IMR-90 (cell line): ENCODE measurements around the gene KCNMA1. TPM values are rescaled to one million over a fixed set of nuclear protein-coding genes. Genes with fewer than 3 reads are reported as not detected.

Source experiments
- ATAC-seq: fragments of 200-7000 bp; cut with Tn5 transposase; 2 replicates; pipeline ENCODE4 v1.9.1; 2020; ENCODE audit warnings: low read depth, mild to moderate bottlenecking, moderate library complexity
- BruUV-seq: library from RNA; stranded (reverse); fragments of 400-500 nt; replicated peaks from 2 replicates; lab custom pipeline; 2021; lab: Mats Ljungman, UMichigan
- CTCF ChIA-PET: fragments of 300-600 bp; formaldehyde crosslinking; extraction: SDS; loops from one replicate; lab custom pipeline; 2021; ENCODE audit warnings: antibody characterized with exemption; lab: Yijun Ruan, JAX
- POLR2A ChIA-PET: fragments of 300-600 bp; sonication (Branson Sonifier 250); formaldehyde crosslinking; loops from one replicate; lab custom pipeline; 2022; ENCODE audit warnings: antibody characterized with exemption; ENCODE audit not compliant: unreplicated experiment; lab: Charles Lee
- DNase-seq: peaks from one replicate; pipeline ENCODE4 v3.0.0; 2013
- H2AFZ ChIP-seq: replicated peaks from 2 replicates; pipeline ENCODE3; 2013; ENCODE audit warnings: low read length, mild to moderate bottlenecking; ENCODE audit not compliant: poor library complexity
- H2AK5ac ChIP-seq: 2 replicates; pipeline ENCODE4 v1.6.1; 2013; ENCODE audit warnings: low read depth, low read length, inconsistent platforms
- H2AK9ac ChIP-seq: replicated peaks from 2 replicates; pipeline ENCODE3; 2013; ENCODE audit warnings: mild to moderate bottlenecking, low read depth, low read length, moderate library complexity; ENCODE audit not compliant: poor library complexity
- H2BK120ac ChIP-seq: 2 replicates; pipeline ENCODE4 v1.6.1; 2013; ENCODE audit warnings: low read depth, low read length, inconsistent platforms
- H2BK15ac ChIP-seq: 3 replicates; pipeline ENCODE4 v1.6.1; 2013; ENCODE audit warnings: low read depth, low read length, inconsistent platforms
- H2BK20ac ChIP-seq: 2 replicates; pipeline ENCODE4 v1.6.1; 2013; ENCODE audit warnings: low read depth, mild to moderate bottlenecking, inconsistent platforms, low read length, moderate library complexity
- H2BK5ac ChIP-seq: 2 replicates; pipeline ENCODE4 v1.6.1; 2013; ENCODE audit warnings: mild to moderate bottlenecking, low read depth, low read length, inconsistent platforms; ENCODE audit not compliant: poor library complexity, severe bottlenecking
- H3K14ac ChIP-seq: replicated peaks from 2 replicates; pipeline ENCODE4 v1.6.1; 2013; ENCODE audit warnings: low read depth, low read length, inconsistent platforms
- H3K18ac ChIP-seq: 2 replicates; pipeline ENCODE4 v1.6.1; 2013; ENCODE audit warnings: low read depth, low read length, control low read depth
- H3K23ac ChIP-seq: 2 replicates; pipeline ENCODE4 v1.6.1; 2013; ENCODE audit warnings: low read depth, low read length, inconsistent platforms
- H3K27ac ChIP-seq: 2 replicates; pipeline ENCODE4 v1.5.1; 2013; ENCODE audit warnings: mild to moderate bottlenecking, control low read depth, low read length; ENCODE audit not compliant: insufficient read depth
- H3K27me3 ChIP-seq: 2 replicates; pipeline ENCODE4 v1.6.1; 2013; ENCODE audit warnings: low read length; ENCODE audit not compliant: control insufficient read depth, insufficient read depth
- H3K36me3 ChIP-seq: 2 replicates; pipeline ENCODE4 v1.6.1; 2013; ENCODE audit warnings: low read length, mixed read lengths; ENCODE audit not compliant: control insufficient read depth, insufficient read depth
- H3K4ac ChIP-seq: 2 replicates; pipeline ENCODE4 v1.6.1; 2013; ENCODE audit warnings: low read depth, low read length, inconsistent platforms
- H3K4me1 ChIP-seq: 2 replicates; pipeline ENCODE4 v1.6.1; 2013; ENCODE audit warnings: low read length, mixed read lengths; ENCODE audit not compliant: control insufficient read depth, insufficient read depth
- H3K4me2 ChIP-seq: 2 replicates; pipeline ENCODE4 v1.6.1; 2013; ENCODE audit warnings: low read depth, mild to moderate bottlenecking, control low read depth, low read length, moderate library complexity
- H3K4me3 ChIP-seq: 2 replicates; pipeline ENCODE4 v1.5.1; 2013; ENCODE audit warnings: low read depth, mild to moderate bottlenecking, control low read depth, low read length, moderate library complexity; ENCODE audit not compliant: insufficient read depth
- H3K56ac ChIP-seq: 2 replicates; pipeline ENCODE4 v1.6.1; 2013; ENCODE audit warnings: low read length, inconsistent platforms; ENCODE audit not compliant: insufficient read depth; ENCODE audit errors: extremely low read depth
- H3K79me1 ChIP-seq, 2 experiments: 2 replicates each; pipeline ENCODE4 v1.6.1; 2013; ENCODE audit warnings: low read length in 2 of 2, inconsistent platforms in 1 of 2, low read depth in 1 of 2
- H3K9ac ChIP-seq: 2 replicates; pipeline ENCODE4 v1.6.1; 2013; ENCODE audit warnings: low read depth, low read length, control low read depth
- H3K9me1 ChIP-seq: 2 replicates; pipeline ENCODE4 v1.6.1; 2013; ENCODE audit warnings: low read length, inconsistent platforms; ENCODE audit not compliant: insufficient read depth
- H3K9me3 ChIP-seq: 2 replicates; pipeline ENCODE4 v1.6.1; 2013; ENCODE audit warnings: low read length; ENCODE audit not compliant: control insufficient read depth, insufficient read depth
- H4K20me1 ChIP-seq: 2 replicates; pipeline ENCODE4 v1.6.1; 2013; ENCODE audit warnings: low read length, inconsistent platforms; ENCODE audit not compliant: insufficient read depth
- H4K5ac ChIP-seq: 2 replicates; pipeline ENCODE4 v1.6.1; 2013; ENCODE audit warnings: mild to moderate bottlenecking, low read depth, low read length, control low read depth
- H4K8ac ChIP-seq, 2 experiments: 2 replicates each; pipeline ENCODE4 v1.6.1; 2013; ENCODE audit warnings: low read depth in 2 of 2, low read length in 2 of 2, control low read depth in 1 of 2, inconsistent platforms in 1 of 2
- H4K91ac ChIP-seq: 2 replicates; pipeline ENCODE4 v1.6.1; 2013; ENCODE audit warnings: low read depth, low read length, inconsistent platforms; ENCODE audit not compliant: insufficient read depth
- BHLHE40 ChIP-seq: fragments of 150-350 bp; IDR thresholded peaks from 2 replicates; pipeline ENCODE4 v1.6.1; 2016; ENCODE audit warnings: mild to moderate bottlenecking, low read depth, low read length
- CEBPB ChIP-seq: IDR thresholded peaks from 2 replicates; pipeline ENCODE4 v1.6.1; 2012; ENCODE audit warnings: low read depth, low read length, improper control_type of control experiment
- CHD1 ChIP-seq: IDR thresholded peaks from 2 replicates; pipeline ENCODE4 v1.6.1; 2012; ENCODE audit warnings: low read depth, low read length, improper control_type of control experiment
- CTCF ChIP-seq: conservative IDR thresholded peaks from 2 replicates; pipeline ENCODE4 v1.5.1; 2012; ENCODE audit warnings: mild to moderate bottlenecking, low read depth, low read length, improper control_type of control experiment
- ELK1 ChIP-seq: fragments of 150-350 bp; IDR thresholded peaks from 2 replicates; pipeline ENCODE4 v1.6.1; 2016; ENCODE audit warnings: low read depth, mild to moderate bottlenecking, low read length, moderate library complexity, borderline replicate concordance
- FOS ChIP-seq: fragments of 150-350 bp; IDR thresholded peaks from 2 replicates; pipeline ENCODE4 v1.6.1; 2016; ENCODE audit warnings: low read depth, low read length
- MAFK ChIP-seq: IDR thresholded peaks from 2 replicates; pipeline ENCODE4 v1.6.1; 2012; ENCODE audit warnings: low read depth, low read length, improper control_type of control experiment
- MAZ ChIP-seq: IDR thresholded peaks from 2 replicates; pipeline ENCODE4 v1.6.1; 2012; ENCODE audit warnings: low read depth, mild to moderate bottlenecking, low read length, improper control_type of control experiment, moderate library complexity, borderline replicate concordance
- MXI1 ChIP-seq: IDR thresholded peaks from 2 replicates; pipeline ENCODE4 v1.6.1; 2012; ENCODE audit warnings: low read depth, mild to moderate bottlenecking, low read length, moderate library complexity, borderline replicate concordance
- NFE2L2 ChIP-seq: fragments of 150-350 bp; IDR thresholded peaks from 2 replicates; pipeline ENCODE4 v1.6.1; 2016; ENCODE audit warnings: low read depth, mild to moderate bottlenecking, low read length
- POLR2A ChIP-seq: IDR thresholded peaks from 2 replicates; pipeline ENCODE4 v1.6.1; 2012; ENCODE audit warnings: mild to moderate bottlenecking, low read depth, low read length
- RAD21 ChIP-seq: IDR thresholded peaks from 2 replicates; pipeline ENCODE4 v1.6.1; 2012; ENCODE audit warnings: low read length, improper control_type of control experiment
- RCOR1 ChIP-seq: IDR thresholded peaks from 2 replicates; pipeline ENCODE4 v1.6.1; 2012; ENCODE audit warnings: mild to moderate bottlenecking, low read length, improper control_type of control experiment; ENCODE audit not compliant: insufficient replicate concordance
- RFX5 ChIP-seq: IDR thresholded peaks from 2 replicates; pipeline ENCODE4 v1.8.0; 2012; ENCODE audit warnings: low read depth, mild to moderate bottlenecking, low read length, moderate library complexity
- SMC3 ChIP-seq: fragments of 150-350 bp; IDR thresholded peaks from 2 replicates; pipeline ENCODE4 v1.6.1; 2016; ENCODE audit warnings: low read depth, mild to moderate bottlenecking, antibody characterized with exemption, low read length, moderate library complexity
- USF2 ChIP-seq: fragments of 150-350 bp; IDR thresholded peaks from 2 replicates; pipeline ENCODE4 v1.6.1; 2017; ENCODE audit warnings: mild to moderate bottlenecking, antibody characterized with exemption, low read length, low read depth
- WGBS, 2 experiments: methylation state at CpG; one replicate each; pipeline versions ENCODE4 v1.1.5 to v1.1.7; 2013; ENCODE audit warnings: missing lambda C conversion rate in 2 of 2; ENCODE audit not compliant: insufficient read length in 1 of 2; ENCODE audit errors: extremely low coverage in 2 of 2; 5-methylcytosine and 5-hydroxymethylcytosine counted together
- dilution Hi-C: fragments of 300-500 bp; cut with HindIII; formaldehyde crosslinking; loops from one replicate; pipeline ENCODE4 v1.14.3; 2018; ENCODE audit warnings: low sequenced_read_pairs; ENCODE audit not compliant: unreplicated experiment
- in situ Hi-C: fragments of 300-500 bp; cut with MboI; formaldehyde crosslinking; loops from 3 replicates; pipeline ENCODE4 v1.14.3; 2019; ENCODE audit warnings: low sequenced_read_pairs, inconsistent platforms, mixed read lengths
- intact Hi-C: fragments of 100-400 bp; cut with micrococcal nuclease; formaldehyde crosslinking; loops from 2 replicates; pipeline ENCODE4 v1.10.0; 2022
- polyA plus RNA-seq, 3 experiments: library from polyadenylated mRNA; depleted of rRNA; stranded (reverse); fragments of >200 nt; gene quantifications; 2 replicates each; pipeline ENCODE4 v1.2.3, GENCODE V29; 2012; ENCODE audit warnings: low replicate concordance in 1 of 3
- total RNA-seq: library from RNA; depleted of rRNA; stranded (reverse); fragments of >200 nt; gene quantifications from 2 replicates; pipeline ENCODE4 v1.2.3, GENCODE V29; 2012

Gene KCNMA1
- total and polyA plus RNA-seq, 2 of the 4 experiments (the other 2 are of a cell fraction): 25.6 to 29.6 TPM

- 100% methylated on average over 1 of the region's 2 CpGs; no CpG with 5 or more reads in 1 of the 2 experiments for WGBS, 2 experiments
- CTCF ChIA-PET: no interaction called here
- BruUV-seq: no TSS peak
Observed at GRCh38 chr10:77666821-77667220, 29.2 kb upstream of the KCNMA1 start.

More at GRCh38 chr10:77666821-77667220, 29.2 kb upstream of the KCNMA1 start:
- H4K20me1 ChIP-seq: no peaks in the 10 kb centered on the region
- H2AK5ac ChIP-seq: no peak overlapping the region
- H4K91ac ChIP-seq: no peak overlapping the region
- DNase-seq (no peak), ATAC-seq (no peak)
- no peak overlapping the region for H3K56ac ChIP-seq
- H3K18ac ChIP-seq: no peak overlapping the region
- H2AFZ ChIP-seq: no peak overlapping the region
- no peak overlapping the region for H3K4me2 ChIP-seq
- H3K9me1 ChIP-seq: no peaks in the 10 kb centered on the region
- no peak overlapping the region for H2BK120ac ChIP-seq
- H3K4me1 ChIP-seq: peaks cover 4% of the 10 kb centered on the region; the same call in 1 of the 2 replicates
- H4K8ac ChIP-seq: no peak overlapping the region
- no peak overlapping the region for H3K23ac ChIP-seq
- no peak overlapping the region for H3K4me3 ChIP-seq
- H3K27me3 ChIP-seq: peaks cover 26% of the 10 kb centered on the region
- in situ Hi-C loops: no loop called here
- no peak overlapping the region for H3K14ac ChIP-seq
- dilution Hi-C loops: no loop called here
- POLR2A ChIA-PET: no interaction called here
- no peaks in the 10 kb centered on the region for H3K36me3 ChIP-seq
- no peak overlapping the region for H3K27ac ChIP-seq
- intact Hi-C loops: no loop called here
- no peak overlapping the region for H3K9ac ChIP-seq
- H2BK15ac ChIP-seq: no peak overlapping the region
- H3K4ac ChIP-seq: no peak overlapping the region
- H3K9me3 ChIP-seq: no peaks in the 10 kb centered on the region
- H3K79me1 ChIP-seq: no peaks in the 10 kb centered on the region
- TF ChIP-seq ELK1: no peak
- TF ChIP-seq RAD21: no peak
- no peak for TF ChIP-seq MAFK
- TF ChIP-seq MAZ: no peak
- TF ChIP-seq NFE2L2: no peak
- TF ChIP-seq MXI1: no peak
- TF ChIP-seq CHD1: no peak
- no peak for TF ChIP-seq BHLHE40
- TF ChIP-seq CEBPB: no peak
- TF ChIP-seq POLR2A: no peak
- TF ChIP-seq CTCF: no peak
- TF ChIP-seq FOS: no peak
- TF ChIP-seq SMC3: no peak
- no peak for TF ChIP-seq RFX5
- TF ChIP-seq USF2: no peak
- TF ChIP-seq RCOR1: no peak
- H4K5ac ChIP-seq: no peak overlapping the region
- no peak overlapping the region for H2BK5ac ChIP-seq
- H2AK9ac ChIP-seq: no peak overlapping the region
- no peak overlapping the region for H2BK20ac ChIP-seq
